ENCODE results near the gene MAP3K6. TPM values are rescaled to one million over a fixed set of nuclear protein-coding genes. Genes with fewer than 3 reads are reported as not detected.
A peak's percentile ranks its signal among the peaks of the same experiment; 100 is the strongest.

MAP3K6 gene
- polyA plus RNA-seq, 2 of the 4 experiments (the other 2 are of a cell fraction): 3.6 to 8.5 TPM

DNA sequence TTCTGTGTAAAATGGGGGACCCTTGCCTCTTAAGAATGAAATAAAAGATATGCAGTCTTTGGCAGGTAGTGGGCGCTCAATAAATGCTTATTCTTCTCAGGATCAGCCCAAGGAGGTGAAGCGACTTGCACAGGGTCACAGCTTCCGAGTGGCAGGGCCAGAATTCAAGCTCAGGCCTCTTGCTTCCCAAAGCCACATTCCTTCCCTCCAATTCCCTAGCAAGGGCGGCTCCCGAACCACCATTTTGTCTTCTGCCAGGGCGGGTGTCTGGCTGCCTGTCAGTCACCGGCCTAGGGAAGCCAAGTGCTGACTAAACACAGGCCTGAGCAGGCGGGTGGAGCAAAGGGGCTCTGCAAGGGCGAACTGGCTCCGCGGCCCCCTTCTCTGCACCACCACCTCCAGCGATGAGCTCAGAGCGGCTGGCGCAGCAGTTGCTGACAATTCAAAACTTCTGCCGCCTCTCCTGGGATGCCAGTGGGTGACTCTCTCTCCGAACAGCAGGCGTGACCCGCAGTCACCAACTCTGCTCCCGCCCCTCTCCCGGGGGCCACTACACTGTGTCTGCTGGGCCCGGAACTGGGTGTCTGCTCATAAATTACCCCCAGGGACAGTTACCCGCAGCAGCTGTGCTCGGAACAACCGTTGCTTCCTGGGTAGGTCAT, 36.4 kb upstream of the MAP3K6 start:
- H3K4me3 ChIP-seq: no peak overlapping the region
- ChIA-PET CTCF (interaction anchor here (0.9 to 4.6 kb wide), 7 partner anchors 13 to 205 kb away, joined by 3 to 13 read pairs (median 3); no protein-coding TSS in a partner anchor), POLR2A (no interaction called here)
- ATAC-seq (peak in 1 of 2 experiments; percentile 24; a peak in 2 of 6 replicates), FAIRE-seq (no peak), DNase-seq (ENCODE audit: low read depth in 1 of 2, low spot score in 1 of 2) (peak in 1 of 2 experiments; percentile 25)
- TF ChIP-seq RAD21 (conservative IDR thresholded peaks at IDR 0.05 in 1 of 2, IDR thresholded peaks at IDR 0.05 in 1 of 2) (peak in 1 of 2 experiments; percentile 29; a peak in 1 of 5 replicates), JUNB (IDR thresholded peaks at IDR 0.05) (no peak)
- WGBS (ENCODE audit: missing lambda C conversion rate): 89% methylated on average over 21 of the region's 24 CpGs
- H3K4me2 ChIP-seq: no peak overlapping the region
- H3K4me1 ChIP-seq: peaks cover 10% of the 10 kb centered on the region; the same call in 1 of the 3 replicates
- H3K9me3 ChIP-seq: no peaks in the 10 kb centered on the region
- no peak overlapping the region for H3K27ac ChIP-seq

DNA sequence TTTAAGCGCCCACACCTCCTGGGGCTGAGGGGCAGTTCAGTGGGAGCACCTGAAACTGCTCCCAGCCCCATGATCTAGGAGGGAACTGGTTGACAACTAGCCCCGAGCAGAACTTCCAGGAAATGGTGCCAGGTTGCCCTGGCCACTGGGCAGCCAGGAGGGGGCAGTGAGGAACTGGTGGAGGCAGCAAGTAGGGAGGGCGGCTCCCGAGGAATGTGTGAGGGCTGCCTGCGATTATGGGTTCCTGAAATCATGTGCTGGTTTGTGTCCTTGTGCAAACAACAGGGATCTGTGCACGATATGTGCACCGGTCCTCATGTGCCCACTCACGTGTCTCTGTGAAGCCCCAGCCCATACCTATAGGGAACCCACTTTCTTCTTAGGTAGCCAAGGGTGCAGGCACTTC, 35.6 kb upstream of the MAP3K6 start:
- ChIA-PET POLR2A (no interaction called here), CTCF (interaction anchor here (0.7 to 9.6 kb wide), 8 partner anchors 12 to 206 kb away, joined by 3 to 158 read pairs (median 4); no protein-coding TSS in a partner anchor)
- DNase-seq (ENCODE audit: low read depth in 1 of 2, low spot score in 1 of 2): peak in 1 of 2 experiments; percentile 54
- FAIRE-seq: no peak
- peak; percentile 11 to 50; a peak in 1 of 5 replicates for TF ChIP-seq RAD21 (conservative IDR thresholded peaks at IDR 0.05 in 1 of 2, IDR thresholded peaks at IDR 0.05 in 1 of 2)
- TF ChIP-seq, protein P1, sequence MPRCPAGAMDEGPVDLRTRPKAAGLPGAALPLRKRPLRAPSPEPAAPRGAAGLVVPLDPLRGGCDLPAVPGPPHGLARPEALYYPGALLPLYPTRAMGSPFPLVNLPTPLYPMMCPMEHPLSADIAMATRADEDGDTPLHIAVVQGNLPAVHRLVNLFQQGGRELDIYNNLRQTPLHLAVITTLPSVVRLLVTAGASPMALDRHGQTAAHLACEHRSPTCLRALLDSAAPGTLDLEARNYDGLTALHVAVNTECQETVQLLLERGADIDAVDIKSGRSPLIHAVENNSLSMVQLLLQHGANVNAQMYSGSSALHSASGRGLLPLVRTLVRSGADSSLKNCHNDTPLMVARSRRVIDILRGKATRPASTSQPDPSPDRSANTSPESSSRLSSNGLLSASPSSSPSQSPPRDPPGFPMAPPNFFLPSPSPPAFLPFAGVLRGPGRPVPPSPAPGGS (IDR thresholded peaks at IDR 0.05): no peak
- TF ChIP-seq, protein P2, sequence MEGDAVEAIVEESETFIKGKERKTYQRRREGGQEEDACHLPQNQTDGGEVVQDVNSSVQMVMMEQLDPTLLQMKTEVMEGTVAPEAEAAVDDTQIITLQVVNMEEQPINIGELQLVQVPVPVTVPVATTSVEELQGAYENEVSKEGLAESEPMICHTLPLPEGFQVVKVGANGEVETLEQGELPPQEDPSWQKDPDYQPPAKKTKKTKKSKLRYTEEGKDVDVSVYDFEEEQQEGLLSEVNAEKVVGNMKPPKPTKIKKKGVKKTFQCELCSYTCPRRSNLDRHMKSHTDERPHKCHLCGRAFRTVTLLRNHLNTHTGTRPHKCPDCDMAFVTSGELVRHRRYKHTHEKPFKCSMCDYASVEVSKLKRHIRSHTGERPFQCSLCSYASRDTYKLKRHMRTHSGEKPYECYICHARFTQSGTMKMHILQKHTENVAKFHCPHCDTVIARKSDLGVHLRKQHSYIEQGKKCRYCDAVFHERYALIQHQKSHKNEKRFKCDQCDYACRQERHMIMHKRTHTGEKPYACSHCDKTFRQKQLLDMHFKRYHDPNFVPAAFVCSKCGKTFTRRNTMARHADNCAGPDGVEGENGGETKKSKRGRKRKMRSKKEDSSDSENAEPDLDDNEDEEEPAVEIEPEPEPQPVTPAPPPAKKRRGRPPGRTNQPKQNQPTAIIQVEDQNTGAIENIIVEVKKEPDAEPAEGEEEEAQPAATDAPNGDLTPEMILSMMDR (IDR thresholded peaks at IDR 0.05): 0 out of 3 replicates have a peak, but pooled peaks have one; percentile 14
- Histone ChIP-seq H3K4me3 (no peak overlapping the region), H3K4me2 (no peak overlapping the region), H3K27ac (no peak overlapping the region), H3K9me3 (no peaks in the 10 kb centered on the region), H3K4me1 (peaks cover 10% of the 10 kb centered on the region; the same call in 1 of the 3 replicates)
- peak; percentile 43 to 63; a peak in 4 of 6 replicates for ATAC-seq
- 57% methylated on average over 8 of the region's 8 CpGs for WGBS (ENCODE audit: missing lambda C conversion rate)

DNA sequence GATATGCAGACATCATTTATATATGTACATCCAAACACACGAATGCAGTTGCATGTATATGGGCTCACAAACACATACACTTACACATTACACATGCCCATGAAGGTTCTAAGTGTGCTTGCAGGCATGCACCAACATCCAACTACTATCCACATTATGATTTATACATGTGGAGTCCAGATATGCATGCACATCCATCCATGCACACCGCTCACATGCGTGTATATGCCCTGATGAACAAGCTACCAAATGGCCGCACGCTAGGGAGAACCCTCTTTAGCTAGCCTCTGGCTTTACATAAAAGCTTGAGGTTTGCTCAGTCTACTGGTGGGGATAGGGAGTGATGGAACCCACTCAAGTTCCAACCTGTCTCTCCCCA, 34.2 kb upstream of the MAP3K6 start:
- no peak for ATAC-seq
- peaks cover 10% of the 10 kb centered on the region; the same call in 1 of the 3 replicates for H3K4me1 ChIP-seq
- H3K27ac ChIP-seq: no peak overlapping the region
- no peak for FAIRE-seq
- H3K9me3 ChIP-seq: no peaks in the 10 kb centered on the region
- 90% methylated on average over 5 of the region's 5 CpGs for WGBS (ENCODE audit: missing lambda C conversion rate)
- DNase-seq (ENCODE audit: low read depth in 1 of 2, low spot score in 1 of 2): no peak
- TF ChIP-seq POLR2A (IDR thresholded peaks at IDR 0.05; ENCODE audit: low read length): no peak
- TF ChIP-seq HOXB5 (CRISPR knock-in tag; IDR thresholded peaks at IDR 0.05): no peak
- no peak for TF ChIP-seq HOXB13 (CRISPR knock-in tag; IDR thresholded peaks at IDR 0.05; ENCODE audit: low read depth)
- TF ChIP-seq, protein P1 (IDR thresholded peaks at IDR 0.05): no peak
- TF ChIP-seq RFX5 (IDR thresholded peaks at IDR 0.05): no peak
- no peak for TF ChIP-seq ZNF302 (CRISPR knock-in tag; IDR thresholded peaks at IDR 0.05)
- TF ChIP-seq KDM1A (IDR thresholded peaks at IDR 0.05; ENCODE audit: low read depth): no peak
- no peak for TF ChIP-seq FOXS1 (CRISPR knock-in tag; IDR thresholded peaks at IDR 0.05)
- no peak for TF ChIP-seq TP53 (CRISPR knock-in tag; IDR thresholded peaks at IDR 0.05)
- ChIA-PET POLR2A (no interaction called here), CTCF (interaction anchor here (1.5 to 9.6 kb wide), 3 partner anchors 13 to 102 kb away, joined by 4 to 158 read pairs (median 6); no protein-coding TSS in a partner anchor)
- no peak overlapping the region for H3K4me2 ChIP-seq
- H3K4me3 ChIP-seq: no peak overlapping the region
